Measurements from ENCODE around the gene TNNT3.

DNA sequence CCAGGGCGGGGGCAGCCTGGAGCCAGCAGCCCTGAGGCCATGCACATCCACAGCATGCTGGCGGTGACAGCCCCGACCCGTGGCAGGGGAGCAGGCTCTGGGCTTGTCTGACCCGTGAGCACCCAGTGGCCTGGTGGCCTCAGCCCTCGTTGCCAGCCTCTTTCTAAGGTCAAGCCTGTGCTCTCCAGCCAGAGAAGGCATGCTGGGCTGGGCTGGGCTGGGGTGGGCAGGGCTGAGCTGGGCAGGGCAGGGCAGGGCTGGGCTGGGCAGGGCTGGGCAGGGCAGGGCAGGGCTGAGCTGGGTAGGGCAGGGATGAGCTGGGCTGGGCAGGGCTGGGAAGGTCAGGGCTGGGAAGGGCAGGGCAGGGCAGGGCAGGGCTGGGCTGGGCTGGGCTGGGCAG lies 67.5 kb downstream of the TNNT3 start:
- no peak for TF ChIP-seq CTCF (IDR thresholded peaks at IDR 0.05; ENCODE audit: insufficient read depth, low read length)
- no peak for TF ChIP-seq POLR2AphosphoS5 (IDR thresholded peaks at IDR 0.05; ENCODE audit: low read depth)
- TF ChIP-seq SPI1 (IDR thresholded peaks at IDR 0.05; ENCODE audit: borderline replicate concordance, low read depth), result no peak
- TF ChIP-seq, protein P1, sequence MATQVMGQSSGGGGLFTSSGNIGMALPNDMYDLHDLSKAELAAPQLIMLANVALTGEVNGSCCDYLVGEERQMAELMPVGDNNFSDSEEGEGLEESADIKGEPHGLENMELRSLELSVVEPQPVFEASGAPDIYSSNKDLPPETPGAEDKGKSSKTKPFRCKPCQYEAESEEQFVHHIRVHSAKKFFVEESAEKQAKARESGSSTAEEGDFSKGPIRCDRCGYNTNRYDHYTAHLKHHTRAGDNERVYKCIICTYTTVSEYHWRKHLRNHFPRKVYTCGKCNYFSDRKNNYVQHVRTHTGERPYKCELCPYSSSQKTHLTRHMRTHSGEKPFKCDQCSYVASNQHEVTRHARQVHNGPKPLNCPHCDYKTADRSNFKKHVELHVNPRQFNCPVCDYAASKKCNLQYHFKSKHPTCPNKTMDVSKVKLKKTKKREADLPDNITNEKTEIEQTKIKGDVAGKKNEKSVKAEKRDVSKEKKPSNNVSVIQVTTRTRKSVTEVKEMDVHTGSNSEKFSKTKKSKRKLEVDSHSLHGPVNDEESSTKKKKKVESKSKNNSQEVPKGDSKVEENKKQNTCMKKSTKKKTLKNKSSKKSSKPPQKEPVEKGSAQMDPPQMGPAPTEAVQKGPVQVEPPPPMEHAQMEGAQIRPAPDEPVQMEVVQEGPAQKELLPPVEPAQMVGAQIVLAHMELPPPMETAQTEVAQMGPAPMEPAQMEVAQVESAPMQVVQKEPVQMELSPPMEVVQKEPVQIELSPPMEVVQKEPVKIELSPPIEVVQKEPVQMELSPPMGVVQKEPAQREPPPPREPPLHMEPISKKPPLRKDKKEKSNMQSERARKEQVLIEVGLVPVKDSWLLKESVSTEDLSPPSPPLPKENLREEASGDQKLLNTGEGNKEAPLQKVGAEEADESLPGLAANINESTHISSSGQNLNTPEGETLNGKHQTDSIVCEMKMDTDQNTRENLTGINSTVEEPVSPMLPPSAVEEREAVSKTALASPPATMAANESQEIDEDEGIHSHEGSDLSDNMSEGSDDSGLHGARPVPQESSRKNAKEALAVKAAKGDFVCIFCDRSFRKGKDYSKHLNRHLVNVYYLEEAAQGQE (IDR thresholded peaks at IDR 0.05; ENCODE audit: insufficient replicate concordance, low read depth), result no peak
